Calu3 (cell line): ENCODE measurements around the gene PLCG2. TPM values are rescaled to one million over a fixed set of nuclear protein-coding genes. Genes with fewer than 3 reads are reported as not detected.

ENCODE experiments used
- BruUV-seq: library from RNA; stranded (reverse); fragments of 400-500 nt; replicated peaks from 2 replicates; lab custom pipeline; 2021; lab: Mats Ljungman, UMichigan
- CTCF ChIA-PET: fragments of 300-600 bp; sonication (Branson Sonifier 250); formaldehyde crosslinking; loops from one replicate; lab custom pipeline; 2022; ENCODE audit warnings: antibody characterized with exemption; lab: Charles Lee
- DNase-seq: peaks from one replicate; pipeline ENCODE4 v3.0.0; 2022
- H3K27ac Mint-ChIP-seq: one replicate; pipeline ENCODE4 v1.8.0; 2022; ENCODE audit warnings: mixed read lengths; ENCODE audit not compliant: unreplicated experiment
- H3K27me3 Mint-ChIP-seq: one replicate; pipeline ENCODE4 v1.8.0; 2022; ENCODE audit warnings: mixed read lengths; ENCODE audit not compliant: unreplicated experiment
- H3K36me3 Mint-ChIP-seq: one replicate; pipeline ENCODE4 v1.8.0; 2022; ENCODE audit warnings: mild to moderate bottlenecking, moderate library complexity, mixed read lengths; ENCODE audit not compliant: insufficient read depth, unreplicated experiment
- H3K4me1 Mint-ChIP-seq: one replicate; pipeline ENCODE4 v1.8.0; 2022; ENCODE audit warnings: mild to moderate bottlenecking, low read depth, mixed read lengths; ENCODE audit not compliant: unreplicated experiment
- H3K4me3 Mint-ChIP-seq: one replicate; pipeline ENCODE4 v1.8.0; 2022; ENCODE audit warnings: mild to moderate bottlenecking, low read depth, moderate library complexity, mixed read lengths; ENCODE audit not compliant: unreplicated experiment
- H3K9me3 Mint-ChIP-seq: one replicate; pipeline ENCODE4 v1.8.0; 2022; ENCODE audit warnings: low read depth, mixed read lengths; ENCODE audit not compliant: unreplicated experiment
- CTCF ChIP-seq: fragments of 200-600 bp; IDR thresholded peaks from one replicate; pipeline ENCODE4 v1.8.0; 2022; ENCODE audit warnings: antibody characterized with exemption; ENCODE audit not compliant: unreplicated experiment
- intact Hi-C: fragments of 100-400 bp; cut with micrococcal nuclease; formaldehyde crosslinking; loops from one replicate; pipeline ENCODE4 v1.10.0; 2022; ENCODE audit not compliant: unreplicated experiment
- total RNA-seq: library from RNA; stranded (reverse); gene quantifications from 2 replicates; pipeline ENCODE4 v1.2.3, GENCODE V29; 2022

PLCG2 gene
- total RNA-seq, 1 experiment from 2014 or later: 3.4 TPM

- no peak for DNase-seq
- BruUV-seq: no TSS peak
- Mint-ChIP-seq H3K9me3 (no peaks in the 10 kb centered on the region), H3K4me3 (no peak overlapping the region), H3K36me3 (no peaks in the 10 kb centered on the region), H3K27ac (no peak overlapping the region), H3K4me1 (no peaks in the 10 kb centered on the region), H3K27me3 (peaks cover 74% of the 10 kb centered on the region)
- CTCF ChIA-PET: interaction anchor here (0.6 kb wide), 2 partner anchors 38 to 46 kb away, joined by 4 to 5 read pairs; no protein-coding TSS in a partner anchor
- TF ChIP-seq CTCF: no peak
- intact Hi-C loops: no loop called here
These were observed 39.8 kb downstream of the PLCG2 start for GRCh38 chr16:81818905-81819304.

- H3K27ac Mint-ChIP-seq: no peak overlapping the region
- intact Hi-C loops: no loop called here
- no TSS peak for BruUV-seq
- peaks cover 76% of the 10 kb centered on the region for H3K27me3 Mint-ChIP-seq
- TF ChIP-seq CTCF: no peak
- H3K4me1 Mint-ChIP-seq: no peaks in the 10 kb centered on the region
- no peaks in the 10 kb centered on the region for H3K9me3 Mint-ChIP-seq
- no peak for DNase-seq
- CTCF ChIA-PET: no interaction called here
- no peak overlapping the region for H3K4me3 Mint-ChIP-seq
- H3K36me3 Mint-ChIP-seq: no peaks in the 10 kb centered on the region
These were observed 42.5 kb downstream of the PLCG2 start for GRCh38 chr16:81821436-81822128.

DNA sequence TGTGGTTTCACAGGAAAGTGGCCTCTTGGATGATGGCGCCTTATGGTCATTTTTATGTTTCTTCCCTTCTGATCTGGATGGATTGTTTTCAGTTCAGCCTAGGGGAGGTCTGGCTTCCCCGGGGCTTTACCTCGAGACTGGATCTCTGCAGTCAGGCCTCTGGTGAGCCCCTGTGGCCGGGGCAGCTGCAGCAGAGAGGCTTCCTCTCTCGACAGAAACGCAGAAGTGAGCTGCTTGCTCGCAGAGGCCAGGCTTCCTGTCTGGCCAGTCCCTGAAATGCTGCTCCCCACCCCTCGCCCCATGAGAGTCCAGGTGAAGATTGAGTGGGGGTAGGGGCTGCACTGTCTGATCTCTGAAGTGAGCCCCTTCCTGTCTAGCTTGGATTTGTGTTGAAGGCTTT is 44.0 kb downstream of the PLCG2 start:
- intact Hi-C loops: no loop called here
- H3K9me3 Mint-ChIP-seq: no peaks in the 10 kb centered on the region
- DNase-seq: no peak
- no peaks in the 10 kb centered on the region for H3K4me1 Mint-ChIP-seq
- no peaks in the 10 kb centered on the region for H3K36me3 Mint-ChIP-seq
- no peak overlapping the region for H3K4me3 Mint-ChIP-seq
- CTCF ChIA-PET: interaction anchor here (0.8 kb wide), 1 partner anchor 10 kb away, joined by 3 read pairs; no protein-coding TSS in a partner anchor
- TF ChIP-seq CTCF: no peak
- peaks cover 61% of the 10 kb centered on the region for H3K27me3 Mint-ChIP-seq
- H3K27ac Mint-ChIP-seq: no peak overlapping the region
- BruUV-seq: no TSS peak

DNA sequence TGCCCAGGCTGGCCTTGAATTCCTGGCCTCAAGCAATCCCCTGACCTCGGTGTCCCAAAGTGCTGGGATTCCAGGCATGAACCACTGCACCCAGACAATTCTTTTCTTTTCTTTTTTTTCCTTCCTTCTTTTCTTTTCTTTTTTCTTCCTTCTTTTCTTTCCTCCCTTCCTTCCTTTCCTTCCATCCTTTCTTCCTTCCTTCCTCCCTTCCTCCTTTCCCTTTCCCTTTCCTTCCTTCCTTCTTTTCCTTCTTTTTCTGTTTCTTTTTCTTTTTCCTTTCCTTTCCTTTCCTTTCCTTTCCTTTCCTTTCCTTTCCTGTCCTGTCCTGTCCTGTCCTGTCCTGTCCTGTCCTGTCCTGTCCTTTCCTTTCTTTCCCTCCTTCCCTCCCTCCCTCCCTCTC is 44.6 kb downstream of the PLCG2 start:
- Mint-ChIP-seq H3K4me1 (no peaks in the 10 kb centered on the region), H3K36me3 (no peaks in the 10 kb centered on the region), H3K9me3 (no peaks in the 10 kb centered on the region), H3K27me3 (peaks cover 55% of the 10 kb centered on the region), H3K4me3 (no peak overlapping the region), H3K27ac (no peak overlapping the region)
- intact Hi-C loops: no loop called here
- BruUV-seq: no TSS peak
- DNase-seq: no peak
- CTCF ChIA-PET: interaction anchor here (0.8 kb wide), 1 partner anchor 10 kb away, joined by 3 read pairs; no protein-coding TSS in a partner anchor
- no peak for TF ChIP-seq CTCF
